ENCODE results near the gene INAFM2. TPM values are rescaled to one million over a fixed set of nuclear protein-coding genes. Genes with fewer than 3 reads are reported as not detected.

Gene INAFM2
- total and polyA plus RNA-seq, 9 of the 15 experiments (the other 6 are each of a cell fraction or from before 2014, with no cell fraction given) = 11.8 to 43.1 (median 27.2) TPM

- TF ChIP-seq UBTF (IDR thresholded peaks at IDR 0.05; ENCODE audit: borderline replicate concordance in 1 of 2, low read depth in 2 of 2, low read length in 2 of 2) (no peak), RFX1 (IDR thresholded peaks at IDR 0.05) (no peak), TSC22D4 (tag; IDR thresholded peaks at IDR 0.05) (no peak), E2F5 (CRISPR knock-in tag; IDR thresholded peaks at IDR 0.05) (no peak), ELF1 (tag; IDR thresholded peaks at IDR 0.05) (no peak), NFE2L1 (tag; IDR thresholded peaks at IDR 0.05; ENCODE audit: borderline replicate concordance, low read depth) (no peak), SAFB2 (IDR thresholded peaks at IDR 0.05; ENCODE audit: borderline replicate concordance, low read depth, low read length, severe bottlenecking) (no peak), EGR1 (conservative IDR thresholded peaks at IDR 0.05) (no peak), TEAD1 (CRISPR knock-in tag; IDR thresholded peaks at IDR 0.05) (no peak), HMBOX1 (IDR thresholded peaks at IDR 0.05) (no peak), NFIX (CRISPR knock-in tag; IDR thresholded peaks at IDR 0.05; ENCODE audit: low read depth) (no peak), STAT5B (CRISPR knock-in tag; IDR thresholded peaks at IDR 0.05) (no peak)
Observed at GRCh38 chr15:40345867-40346578, 22.5 kb downstream of the INAFM2 start (continued).

Data from K562 (cell line).